Activated CD4-positive, alpha-beta T cell treated with anti-CD3 and anti-CD28 coated beads for 36 hours (primary cell): Measurements from ENCODE around the gene CRISPLD2. TPM values are rescaled to one million over a fixed set of nuclear protein-coding genes. Genes with fewer than 3 reads are reported as not detected.
A peak's percentile ranks its signal among the peaks of the same experiment; 100 is the strongest.
"Not testable (repeated sequence)": the region's sequence is repeated elsewhere in the genome, so short reads cannot be mapped to it uniquely, and the experiment has no call there.

Experiments
- ATAC-seq: fragments of 200-7000 bp; cut with Tn5 transposase; one replicate; pipeline ENCODE4 v1.10.0; 2021; ENCODE audit warnings: mild to moderate bottlenecking, moderate library complexity
- CTCF ChIA-PET: fragments of 350-600 bp; sonication (Branson Sonifier 250); formaldehyde crosslinking; loops from one replicate; lab custom pipeline; 2021; ENCODE audit warnings: antibody characterized with exemption; lab: Charles Lee
- POLR2A ChIA-PET: fragments of 350-600 bp; sonication (Branson Sonifier 250); formaldehyde crosslinking; loops from one replicate; lab custom pipeline; 2021; ENCODE audit warnings: antibody characterized with exemption, inconsistent platforms; lab: Charles Lee
- DNase-seq: peaks from one replicate; pipeline ENCODE4 v3.0.0-alpha.2; 2020
- H3K27ac Mint-ChIP-seq: one replicate; pipeline ENCODE4 v1.8.0; 2021; ENCODE audit warnings: mixed read lengths
- H3K27me3 Mint-ChIP-seq: one replicate; pipeline ENCODE4 v1.8.0; 2021; ENCODE audit warnings: mixed read lengths
- H3K36me3 Mint-ChIP-seq: one replicate; pipeline ENCODE4 v1.8.0; 2021; ENCODE audit warnings: low read depth, mixed read lengths
- H3K4me1 Mint-ChIP-seq: one replicate; pipeline ENCODE4 v1.8.0; 2021; ENCODE audit warnings: mixed read lengths
- H3K4me3 Mint-ChIP-seq: one replicate; pipeline ENCODE4 v1.8.0; 2021; ENCODE audit warnings: mild to moderate bottlenecking, moderate library complexity, mixed read lengths
- H3K9me3 Mint-ChIP-seq: one replicate; pipeline ENCODE4 v1.8.0; 2021; ENCODE audit warnings: low read depth, mixed read lengths
- intact Hi-C, 2 experiments: fragments of 100-400 bp; cut with DNase I in 1 of 2; cut with micrococcal nuclease in 1 of 2; formaldehyde crosslinking; loops; one replicate each; pipeline versions ENCODE4 v1.14.2 to v1.15.1; 2022 to 2024; cut with DNase I, micrococcal nuclease
- total RNA-seq, 2 experiments: library from RNA; stranded (reverse); gene quantifications; one replicate each; pipeline ENCODE4 v1.2.3, GENCODE V29; 2021

CRISPLD2 gene
- total RNA-seq, 2 experiments from 2014 or later: 0.05 to 0.11 TPM

- ChIA-PET POLR2A (no interaction called here), CTCF (interaction anchor here (0.6 to 6.1 kb wide), 3 partner anchors 40 to 175 kb away, joined by 3 to 57 read pairs (median 4); no protein-coding TSS in a partner anchor)
- Mint-ChIP-seq H3K27me3 (no peaks in the 10 kb centered on the region), H3K9me3 (no peaks in the 10 kb centered on the region), H3K4me1 (peaks cover 2% of the 10 kb centered on the region), H3K27ac (peak overlapping the region; percentile 24), H3K36me3 (no peaks in the 10 kb centered on the region), H3K4me3 (peak overlapping the region; percentile 39)
- DNase-seq (peak; percentile 37), ATAC-seq (peak; percentile 20)
- intact Hi-C loops: no loop called here
These were observed 109.9 kb downstream of the CRISPLD2 start for GRCh38 chr16:84929421-84930297.

- ATAC-seq (peak; percentile 32), DNase-seq (peak; percentile 69)
- Mint-ChIP-seq H3K4me1 (peaks cover 2% of the 10 kb centered on the region), H3K27ac (peak overlapping the region; percentile 17), H3K4me3 (peak overlapping the region; percentile 39), H3K27me3 (no peaks in the 10 kb centered on the region), H3K9me3 (no peaks in the 10 kb centered on the region), H3K36me3 (no peaks in the 10 kb centered on the region)
- ChIA-PET POLR2A (no interaction called here), CTCF (interaction anchor here (1.3 kb wide), 1 partner anchor 41 kb away, joined by 4 read pairs; no protein-coding TSS in a partner anchor)
- intact Hi-C loops: no loop called here
These were observed 110.7 kb downstream of the CRISPLD2 start for GRCh38 chr16:84930298-84931106.

- no peaks in the 10 kb centered on the region for H3K27me3 Mint-ChIP-seq
- no peaks in the 10 kb centered on the region for H3K9me3 Mint-ChIP-seq
- peak overlapping the region; percentile 37 for H3K4me3 Mint-ChIP-seq
- H3K4me1 Mint-ChIP-seq: peaks cover 2% of the 10 kb centered on the region
- intact Hi-C loops: no loop called here
- ChIA-PET CTCF (interaction anchor here (1.3 to 1.7 kb wide), 2 partner anchors 21 to 40 kb away, joined by 4 to 7 read pairs; no protein-coding TSS in a partner anchor), POLR2A (no interaction called here)
- no peaks in the 10 kb centered on the region for H3K36me3 Mint-ChIP-seq
- DNase-seq (no peak), ATAC-seq (peak; percentile 13)
- H3K27ac Mint-ChIP-seq: peak overlapping the region; percentile 17
These were observed 111.3 kb downstream of the CRISPLD2 start for GRCh38 chr16:84931107-84931494.

- Mint-ChIP-seq H3K4me1 (peaks cover 2% of the 10 kb centered on the region), H3K9me3 (no peaks in the 10 kb centered on the region), H3K36me3 (no peaks in the 10 kb centered on the region), H3K27ac (no peak overlapping the region), H3K27me3 (no peaks in the 10 kb centered on the region), H3K4me3 (peak overlapping the region; percentile 37)
- DNase-seq (no peak), ATAC-seq (peak; percentile 31)
- CTCF ChIA-PET: interaction anchor here (0.7 to 1.7 kb wide), 4 partner anchors 21 to 681 kb away, joined by 3 to 7 read pairs (median 4); partner anchors contain the start of gene GSE1
- POLR2A ChIA-PET: no interaction called here
- intact Hi-C loops: no loop called here
These were observed 111.7 kb downstream of the CRISPLD2 start for GRCh38 chr16:84931506-84931905.

- ChIA-PET POLR2A (interaction anchor here (0.7 kb wide), 1 partner anchor 231 kb away, joined by 3 read pairs; no protein-coding TSS in a partner anchor), CTCF (interaction anchor here (0.8 to 1.7 kb wide), 4 partner anchors 19 to 39 kb away, joined by 3 to 7 read pairs (median 4); no protein-coding TSS in a partner anchor)
- intact Hi-C loops: no loop called here
- no peak for DNase-seq
- Mint-ChIP-seq H3K4me3 (no peak overlapping the region), H3K4me1 (peaks cover 2% of the 10 kb centered on the region), H3K27me3 (no peaks in the 10 kb centered on the region), H3K27ac (no peak overlapping the region), H3K36me3 (no peaks in the 10 kb centered on the region), H3K9me3 (no peaks in the 10 kb centered on the region)
- ATAC-seq: no peak
These were observed 112.9 kb downstream of the CRISPLD2 start for GRCh38 chr16:84932681-84933080.

GRCh38 chr16:84933774-84934631, 114.2 kb downstream of the CRISPLD2 start:
- no peak for DNase-seq
- Mint-ChIP-seq H3K27ac (no peak overlapping the region), H3K9me3 (no peaks in the 10 kb centered on the region), H3K36me3 (no peaks in the 10 kb centered on the region), H3K27me3 (no peaks in the 10 kb centered on the region), H3K4me1 (peaks cover 2% of the 10 kb centered on the region), H3K4me3 (no peak overlapping the region)
- ATAC-seq: no peak
- CTCF ChIA-PET: interaction anchor here (0.6 to 1.9 kb wide), 4 partner anchors 18 to 70 kb away, joined by 3 to 6 read pairs (median 4); no protein-coding TSS in a partner anchor
- intact Hi-C loops: no loop called here
- POLR2A ChIA-PET: no interaction called here

- intact Hi-C loops: no loop called here
- H3K27me3 Mint-ChIP-seq: peaks cover 2% of the 10 kb centered on the region
- H3K36me3 Mint-ChIP-seq: no peaks in the 10 kb centered on the region
- ATAC-seq: no peak
- no peak overlapping the region for H3K4me3 Mint-ChIP-seq
- CTCF ChIA-PET: interaction anchor here (0.6 to 1.6 kb wide), 3 partner anchors 11 to 386 kb away, joined by 3 to 4 read pairs (median 3); no protein-coding TSS in a partner anchor
- H3K27ac Mint-ChIP-seq: no peak overlapping the region
- no peak for DNase-seq
- H3K9me3 Mint-ChIP-seq: no peaks in the 10 kb centered on the region
- no peaks in the 10 kb centered on the region for H3K4me1 Mint-ChIP-seq
- POLR2A ChIA-PET: no interaction called here
These were observed 117.6 kb downstream of the CRISPLD2 start for GRCh38 chr16:84937196-84938005.

GRCh38 chr16:84938616-84939015, 118.8 kb downstream of the CRISPLD2 start:
- CTCF ChIA-PET: interaction anchor here (0.6 to 1.6 kb wide), 3 partner anchors 13 to 950 kb away, joined by 3 to 4 read pairs (median 4); no protein-coding TSS in a partner anchor
- H3K4me3 Mint-ChIP-seq, intact Hi-C loops, H3K27me3 Mint-ChIP-seq, H3K36me3 Mint-ChIP-seq, DNase-seq, H3K9me3 Mint-ChIP-seq, POLR2A ChIA-PET, ATAC-seq, H3K4me1 Mint-ChIP-seq, H3K27ac Mint-ChIP-seq: not testable (repeated sequence)

- H3K27me3 Mint-ChIP-seq: peaks cover 2% of the 10 kb centered on the region
- DNase-seq (no peak), ATAC-seq (no peak)
- no peaks in the 10 kb centered on the region for H3K36me3 Mint-ChIP-seq
- no peaks in the 10 kb centered on the region for H3K4me1 Mint-ChIP-seq
- ChIA-PET CTCF (no interaction called here), POLR2A (no interaction called here)
- no peak overlapping the region for H3K4me3 Mint-ChIP-seq
- intact Hi-C loops: no loop called here
- no peak overlapping the region for H3K27ac Mint-ChIP-seq
- H3K9me3 Mint-ChIP-seq: peaks cover 1% of the 10 kb centered on the region
These were observed 121.1 kb downstream of the CRISPLD2 start for GRCh38 chr16:84940670-84941551.
